Adrenal gland (tissue), 5 donors: ENCODE measurements around the gene DMRTB1.

ENCODE experiments used
- POLR2A ChIP-seq, 2 donors: fragments of 450-650 bp; IDR thresholded peaks; one replicate each; pipeline ENCODE4 v1.6.1; 2017; ENCODE audit warnings: antibody characterized with exemption in 2 of 2, mild to moderate bottlenecking in 2 of 2, moderate library complexity in 1 of 2
- TF ChIP-seq, protein P1 (sequence below), 6 experiments: fragments of 450-650 bp in 4 of 6; fragments of 200-600 bp in 2 of 6; sonication (generic) in 1 of 6; IDR thresholded peaks; 1 replicate in 5 of 6; 2 replicates in 1 of 6; pipeline versions ENCODE4 v1.5.1 to v1.8.0; 2016 to 2021; ENCODE audit warnings: antibody characterized with exemption in 6 of 6, mild to moderate bottlenecking in 2 of 6, moderate library complexity in 1 of 6
- donor health status: DM: no; HTN: no; CAD: no.

GRCh38 chr1:53467391-53467790 is 8.2 kb downstream of the DMRTB1 start:
- TF ChIP-seq, protein P1, sequence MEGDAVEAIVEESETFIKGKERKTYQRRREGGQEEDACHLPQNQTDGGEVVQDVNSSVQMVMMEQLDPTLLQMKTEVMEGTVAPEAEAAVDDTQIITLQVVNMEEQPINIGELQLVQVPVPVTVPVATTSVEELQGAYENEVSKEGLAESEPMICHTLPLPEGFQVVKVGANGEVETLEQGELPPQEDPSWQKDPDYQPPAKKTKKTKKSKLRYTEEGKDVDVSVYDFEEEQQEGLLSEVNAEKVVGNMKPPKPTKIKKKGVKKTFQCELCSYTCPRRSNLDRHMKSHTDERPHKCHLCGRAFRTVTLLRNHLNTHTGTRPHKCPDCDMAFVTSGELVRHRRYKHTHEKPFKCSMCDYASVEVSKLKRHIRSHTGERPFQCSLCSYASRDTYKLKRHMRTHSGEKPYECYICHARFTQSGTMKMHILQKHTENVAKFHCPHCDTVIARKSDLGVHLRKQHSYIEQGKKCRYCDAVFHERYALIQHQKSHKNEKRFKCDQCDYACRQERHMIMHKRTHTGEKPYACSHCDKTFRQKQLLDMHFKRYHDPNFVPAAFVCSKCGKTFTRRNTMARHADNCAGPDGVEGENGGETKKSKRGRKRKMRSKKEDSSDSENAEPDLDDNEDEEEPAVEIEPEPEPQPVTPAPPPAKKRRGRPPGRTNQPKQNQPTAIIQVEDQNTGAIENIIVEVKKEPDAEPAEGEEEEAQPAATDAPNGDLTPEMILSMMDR (IDR thresholded peaks at IDR 0.05): no peak
- no peak for TF ChIP-seq POLR2A (IDR thresholded peaks at IDR 0.05)
